K562 (cell line): ENCODE results near the gene CRYAB. TPM values are rescaled to one million over a fixed set of nuclear protein-coding genes. Genes with fewer than 3 reads are reported as not detected.

Experiments used
- ATAC-seq: fragments of 200-7000 bp; cut with Tn5 transposase; 3 replicates; pipeline ENCODE4 v1.9.1; 2020; ENCODE audit warnings: moderate library complexity
- BruUV-seq: library from RNA; stranded (reverse); fragments of 400-500 nt; replicated peaks from 2 replicates; lab custom pipeline; 2021; lab: Mats Ljungman, UMichigan
- CTCF ChIA-PET: fragments of 300-600 bp; formaldehyde crosslinking; extraction: SDS; loops from one replicate; lab custom pipeline; 2021; ENCODE audit warnings: low intra/inter-chr PET ratio; lab: Yijun Ruan, JAX
- POLR2A ChIA-PET: fragments of 300-600, 350-650 bp; sonication (Branson Sonifier 250); formaldehyde crosslinking; extraction: SDS; loops from one replicate; lab custom pipeline; 2021; ENCODE audit warnings: antibody characterized with exemption, inconsistent platforms; lab: Yijun Ruan, JAX
- DNase-seq, 4 experiments: peaks; one replicate each; pipeline versions ENCODE4 v3.0.0 to v3.0.0-alpha.2; 2011 to 2018; ENCODE audit warnings: low spot score in 3 of 4, mixed read lengths in 3 of 4; ENCODE audit errors: extremely low read depth in 1 of 4
- FAIRE-seq: peaks from 2 replicates; lab custom pipeline; 2011; peaks lifted over from hg19 to GRCh38; lab: Jason Lieb, UNC
- H2AFZ ChIP-seq: 2 replicates; pipeline ENCODE4 v1.6.0; 2011; ENCODE audit warnings: low read depth, low read length, control low read depth, inconsistent platforms
- H3K27ac ChIP-seq: fragments of 200-600 bp; 3 replicates; pipeline ENCODE4 v1.8.0; 2011; ENCODE audit warnings: low read depth, mild to moderate bottlenecking, control low read depth, inconsistent platforms, low read length, moderate library complexity, mixed read lengths; ENCODE audit errors: extremely low read depth
- H3K27me3 ChIP-seq, 2 experiments: fragments of 300-600 bp in 1 of 2; 2 replicates in 1 of 2; 3 replicates in 1 of 2; pipeline versions ENCODE4 v1.6.0 to v1.8.0; 2011; ENCODE audit warnings: inconsistent platforms in 2 of 2, low read length in 2 of 2, mild to moderate bottlenecking in 1 of 2, mixed read lengths in 1 of 2, moderate library complexity in 1 of 2; ENCODE audit not compliant: control insufficient read depth in 2 of 2, insufficient read depth in 2 of 2
- H3K36me3 ChIP-seq: fragments of 300-600 bp; 3 replicates; pipeline ENCODE4 v1.8.0; 2011; ENCODE audit warnings: mild to moderate bottlenecking, low read length, inconsistent platforms; ENCODE audit not compliant: control insufficient read depth, insufficient read depth
- H3K4me1 ChIP-seq, 2 experiments: fragments of 200-600 bp in 1 of 2; replicated peaks in 1 of 2; 2 replicates in 1 of 2; 3 replicates in 1 of 2; pipeline versions ENCODE4 v1.5.1 to v1.8.0; 2011; ENCODE audit warnings: inconsistent platforms in 2 of 2, low read length in 2 of 2, mild to moderate bottlenecking in 1 of 2, mixed read lengths in 1 of 2, moderate library complexity in 1 of 2; ENCODE audit not compliant: control insufficient read depth in 2 of 2, insufficient read depth in 2 of 2
- H3K4me2 ChIP-seq: 2 replicates; pipeline ENCODE4 v1.6.1; 2011; ENCODE audit warnings: low read length, control low read depth, inconsistent platforms, mixed read lengths; ENCODE audit not compliant: insufficient read depth
- H3K4me3 ChIP-seq: fragments of 200-600 bp; sonication (generic), shearing (Covaris generic); 2 replicates; pipeline ENCODE4 v1.5.1; 2016; ENCODE audit warnings: control low read depth, inconsistent platforms
- H3K79me2 ChIP-seq: fragments of 200-600 bp; 3 replicates; pipeline ENCODE4 v1.8.0; 2011; ENCODE audit warnings: low read length, inconsistent platforms; ENCODE audit not compliant: control insufficient read depth, insufficient read depth
- H3K9ac ChIP-seq, 2 experiments: 2 replicates each; pipeline versions ENCODE4 v1.6.0 to v1.6.1; 2011; ENCODE audit warnings: low read depth in 2 of 2, low read length in 2 of 2, control low read depth in 1 of 2, inconsistent platforms in 1 of 2, mild to moderate bottlenecking in 1 of 2, mixed read lengths in 1 of 2; ENCODE audit not compliant: insufficient read depth in 1 of 2
- H3K9me1 ChIP-seq: one replicate; pipeline ENCODE4 v1.6.0; 2011; ENCODE audit warnings: inconsistent platforms, mild to moderate bottlenecking, low read length, moderate library complexity; ENCODE audit not compliant: control insufficient read depth, insufficient read depth
- H3K9me3 ChIP-seq: replicated peaks from 2 replicates; pipeline ENCODE4 v1.5.1; 2011; ENCODE audit warnings: low read depth, low read length, inconsistent platforms; ENCODE audit not compliant: control insufficient read depth, insufficient read depth
- H4K20me1 ChIP-seq: replicated peaks from 2 replicates; pipeline ENCODE4 v1.6.1; 2011; ENCODE audit warnings: low read length, inconsistent platforms, mixed read lengths; ENCODE audit not compliant: control insufficient read depth, insufficient read depth
- ARID1B ChIP-seq: fragments of 450-650 bp; IDR thresholded peaks from 2 replicates; pipeline ENCODE4 v1.6.1; 2016; ENCODE audit warnings: antibody characterized with exemption, mild to moderate bottlenecking, inconsistent platforms
- CBFA2T2 ChIP-seq: fragments of 450-650 bp; conservative IDR thresholded peaks from 2 replicates; pipeline ENCODE4 v1.6.1; 2017; ENCODE audit warnings: mild to moderate bottlenecking
- CBFA2T3 ChIP-seq: fragments of 450-650 bp; IDR thresholded peaks from 2 replicates; pipeline ENCODE4 v1.6.1; 2017
- CBX3 ChIP-seq, 2 experiments: IDR thresholded peaks; 1 replicate in 1 of 2; 2 replicates in 1 of 2; pipeline ENCODE4 v1.6.1; 2012; ENCODE audit warnings: inconsistent platforms in 2 of 2, low read length in 2 of 2, borderline replicate concordance in 1 of 2, control low read depth in 1 of 2
- CBX5 ChIP-seq: IDR thresholded peaks from 2 replicates; pipeline ENCODE4 v1.6.1; 2014; ENCODE audit warnings: low read depth, borderline replicate concordance
- DPF2 ChIP-seq: fragments of 450-650 bp; IDR thresholded peaks from 2 replicates; pipeline ENCODE4 v1.6.1; 2016
- EHMT2 ChIP-seq: fragments of 450-650 bp; IDR thresholded peaks from 2 replicates; pipeline ENCODE4 v1.6.1; 2018; ENCODE audit warnings: antibody characterized with exemption
- PCBP2 ChIP-seq: fragments of 200-400 bp; formaldehyde crosslinking; IDR thresholded peaks from 2 replicates; pipeline ENCODE4 v1.6.1; 2018; ENCODE audit warnings: low read length, low read depth, mild to moderate bottlenecking, moderate library complexity; ENCODE audit not compliant: poor library complexity, severe bottlenecking
- PHF21A ChIP-seq: fragments of 450-650 bp; IDR thresholded peaks from 2 replicates; pipeline ENCODE4 v1.6.1; 2017; ENCODE audit warnings: low read depth, borderline replicate concordance
- POLR2AphosphoS2 ChIP-seq: IDR thresholded peaks from 2 replicates; pipeline ENCODE4 v1.6.1; 2012; ENCODE audit warnings: low read length, improper control_type of control experiment
- RBFOX2 ChIP-seq: fragments of 200-400 bp; formaldehyde crosslinking; IDR thresholded peaks from 2 replicates; pipeline ENCODE4 v1.6.1; 2017; ENCODE audit warnings: low read depth, mild to moderate bottlenecking, low read length, moderate library complexity
- SMARCE1 ChIP-seq: fragments of 450-650 bp; IDR thresholded peaks from 2 replicates; pipeline ENCODE4 v1.7.1; 2016; ENCODE audit warnings: mild to moderate bottlenecking
- TAL1 ChIP-seq: fragments of 450-650 bp; IDR thresholded peaks from 2 replicates; pipeline ENCODE4 v1.6.1; 2016; ENCODE audit warnings: mild to moderate bottlenecking
- TCF3 ChIP-seq: sonication (generic); formaldehyde crosslinking; IDR thresholded peaks from 2 replicates; pipeline ENCODE4 v1.4.0; 2020; ENCODE audit warnings: mild to moderate bottlenecking, missing genetic modification reagents
- ZNF133 ChIP-seq: fragments of 250-450 bp; sonication (Bioruptor Pico); IDR thresholded peaks from 2 replicates; pipeline ENCODE4 v1.4.0; 2020; ENCODE audit warnings: mild to moderate bottlenecking
- ZNF217 ChIP-seq: sonication (generic); formaldehyde crosslinking; IDR thresholded peaks from 2 replicates; pipeline ENCODE4 v1.8.0; 2022; ENCODE audit warnings: mild to moderate bottlenecking, missing genetic modification reagents
- WGBS: fragments of 100-300 bp; shearing (Covaris generic); methylation state at CpG from one replicate; pipeline ENCODE4 v1.1.6; 2016; ENCODE audit warnings: low coverage, mixed read lengths; ENCODE audit not compliant: insufficient coverage; ENCODE audit errors: missing lambda C conversion rate; 5-methylcytosine and 5-hydroxymethylcytosine counted together
- in situ Hi-C: fragments of 300-500 bp; cut with MboI; formaldehyde crosslinking; loops from 4 replicates; pipeline ENCODE4 v1.15.0; 2018; ENCODE audit warnings: inconsistent platforms, mixed read lengths
- intact Hi-C: fragments of 100-400 bp; cut with micrococcal nuclease; formaldehyde crosslinking; loops from 2 replicates; pipeline ENCODE4 v1.14.2; 2022
- polyA plus RNA-seq, 8 experiments: library from polyadenylated mRNA; depleted of rRNA in 4 of 8; stranded (reverse) in 5 of 8; unstranded in 3 of 8; fragments of >200 nt; fragmentation: Nextera tagmentation in 2 of 8; fragmentation: Illumina TruSeq in 1 of 8; extraction: Ambion mirVana in 2 of 8; extraction: Trizol in 1 of 8; gene quantifications; 2 replicates each; pipeline versions ENCODE4 v1.2.1 to v1.2.3, GENCODE V29; 2011 to 2014; ENCODE audit warnings: inconsistent platforms in 1 of 8, missing spikeins in 1 of 8
- total RNA-seq, 7 experiments: library from RNA; depleted of rRNA in 6 of 7; stranded (reverse); fragments of >200 nt in 6 of 7; fragmentation: Illumina TruSeq in 2 of 7; extraction: Trizol in 2 of 7; gene quantifications; 2 replicates each; pipeline versions ENCODE4 v1.2.1 to v1.2.3, GENCODE V29; 2011 to 2021; ENCODE audit warnings: low replicate concordance in 1 of 7
- TF ChIP-seq, protein P1 (sequence below): fragments of 450-650 bp; IDR thresholded peaks from 2 replicates; pipeline ENCODE4 v1.6.1; 2018; ENCODE audit not compliant: partially characterized antibody
- TF ChIP-seq, protein P2 (sequence below): sonication (generic); IDR thresholded peaks from 2 replicates; pipeline ENCODE4 v1.6.1; 2016
- TF ChIP-seq, protein P3 (sequence below): fragments of 250-450 bp; sonication (Bioruptor Pico); IDR thresholded peaks from 2 replicates; pipeline ENCODE4 v1.4.0; 2020; ENCODE audit warnings: mild to moderate bottlenecking

The CRYAB gene
- total and polyA plus RNA-seq, 9 of the 15 experiments (the other 6 are each of a cell fraction or from before 2014, with no cell fraction given), result 0.83 to 7.5 (median 3.6) TPM

DNA sequence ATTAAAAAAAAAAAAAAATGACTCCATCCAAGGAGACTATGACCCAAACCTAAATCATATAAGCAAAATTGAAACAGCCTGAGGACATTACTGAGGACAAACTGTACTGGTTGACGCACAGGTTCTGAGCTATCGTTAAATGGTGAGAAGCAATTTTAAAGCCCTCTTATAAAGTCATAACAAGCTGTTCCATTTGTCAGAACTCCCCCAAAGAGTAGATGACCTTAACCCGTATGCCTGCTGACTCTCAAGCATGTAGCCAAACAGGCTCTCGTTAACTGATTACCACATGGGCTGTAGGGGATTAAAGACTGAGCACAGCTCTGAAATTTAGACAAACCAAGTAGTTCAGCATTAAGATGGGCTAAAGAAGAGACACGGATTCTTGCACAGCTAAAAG, 2.2 kb downstream of the CRYAB start:
- Histone ChIP-seq H3K9ac (no peak overlapping the region; a peak in 1 of 4 replicates), H3K4me2 (no peak overlapping the region; the same call in 1 of the 2 replicates), H3K36me3 (no peaks in the 10 kb centered on the region), H4K20me1 (no peaks in the 10 kb centered on the region), H3K4me1 (peaks cover 35 to 37% of the 10 kb centered on the region in 2 experiments; a peak in 4 of 5 replicates), H2AFZ (peak overlapping the region; percentile 80), H3K9me1 (peaks cover 3% of the 10 kb centered on the region), H3K79me2 (no peaks in the 10 kb centered on the region), H3K4me3 (no peak overlapping the region), H3K27me3 (no peaks in the 10 kb centered on the region), H3K27ac (0 out of 3 replicates have a peak overlapping the region, but pooled peaks have one; percentile 4), H3K9me3 (peaks cover 5% of the 10 kb centered on the region; the same call in 1 of the 2 replicates)
- ChIA-PET CTCF (no interaction called here), POLR2A (interaction anchor here (1.3 kb wide), 1 partner anchor 19 kb away, joined by 3 read pairs; no protein-coding TSS in a partner anchor)
- FAIRE-seq, result peak; percentile 84
- BruUV-seq, result no TSS peak
- in situ Hi-C loops, result no loop called here
- peak in 2 of 4 experiments; percentile 58 to 68 for DNase-seq
- intact Hi-C loops, result no loop called here
- WGBS, result 13% methylated on average over 5 of the region's 5 CpGs
- ATAC-seq, result peak; percentile 41
- peak; percentile 24; the same call in 1 of the 2 replicates for TF ChIP-seq SMARCE1
- peak; percentile 66 for TF ChIP-seq TCF3 (CRISPR knock-in tag)
- TF ChIP-seq RBFOX2, result no peak
- TF ChIP-seq, protein P1, sequence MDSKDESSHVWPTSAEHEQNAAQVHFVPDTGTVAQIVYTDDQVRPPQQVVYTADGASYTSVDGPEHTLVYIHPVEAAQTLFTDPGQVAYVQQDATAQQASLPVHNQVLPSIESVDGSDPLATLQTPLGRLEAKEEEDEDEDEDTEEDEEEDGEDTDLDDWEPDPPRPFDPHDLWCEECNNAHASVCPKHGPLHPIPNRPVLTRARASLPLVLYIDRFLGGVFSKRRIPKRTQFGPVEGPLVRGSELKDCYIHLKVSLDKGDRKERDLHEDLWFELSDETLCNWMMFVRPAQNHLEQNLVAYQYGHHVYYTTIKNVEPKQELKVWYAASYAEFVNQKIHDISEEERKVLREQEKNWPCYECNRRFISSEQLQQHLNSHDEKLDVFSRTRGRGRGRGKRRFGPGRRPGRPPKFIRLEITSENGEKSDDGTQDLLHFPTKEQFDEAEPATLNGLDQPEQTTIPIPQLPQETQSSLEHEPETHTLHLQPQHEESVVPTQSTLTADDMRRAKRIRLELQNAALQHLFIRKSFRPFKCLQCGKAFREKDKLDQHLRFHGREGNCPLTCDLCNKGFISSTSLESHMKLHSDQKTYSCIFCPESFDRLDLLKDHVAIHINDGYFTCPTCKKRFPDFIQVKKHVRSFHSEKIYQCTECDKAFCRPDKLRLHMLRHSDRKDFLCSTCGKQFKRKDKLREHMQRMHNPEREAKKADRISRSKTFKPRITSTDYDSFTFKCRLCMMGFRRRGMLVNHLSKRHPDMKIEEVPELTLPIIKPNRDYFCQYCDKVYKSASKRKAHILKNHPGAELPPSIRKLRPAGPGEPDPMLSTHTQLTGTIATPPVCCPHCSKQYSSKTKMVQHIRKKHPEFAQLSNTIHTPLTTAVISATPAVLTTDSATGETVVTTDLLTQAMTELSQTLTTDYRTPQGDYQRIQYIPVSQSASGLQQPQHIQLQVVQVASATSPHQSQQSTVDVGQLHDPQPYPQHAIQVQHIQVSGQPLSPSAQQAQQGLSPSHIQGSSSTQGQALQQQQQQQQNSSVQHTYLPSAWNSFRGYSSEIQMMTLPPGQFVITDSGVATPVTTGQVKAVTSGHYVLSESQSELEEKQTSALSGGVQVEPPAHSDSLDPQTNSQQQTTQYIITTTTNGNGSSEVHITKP, result peak; percentile 61
- no peak for TF ChIP-seq PHF21A
- peak; percentile 52; the same call in 1 of the 2 replicates for TF ChIP-seq DPF2
- TF ChIP-seq CBX3 (IDR thresholded peaks at IDR 0.05; ENCODE audit: borderline replicate concordance in 1 of 2, low read length in 2 of 2), result peak in 1 of 2 experiments; percentile 41; a peak in 1 of 3 replicates
- TF ChIP-seq CBX5, result no peak
- TF ChIP-seq ZNF217 (CRISPR knock-in tag), result no peak
- no peak for TF ChIP-seq POLR2AphosphoS2
- TF ChIP-seq, protein P2, sequence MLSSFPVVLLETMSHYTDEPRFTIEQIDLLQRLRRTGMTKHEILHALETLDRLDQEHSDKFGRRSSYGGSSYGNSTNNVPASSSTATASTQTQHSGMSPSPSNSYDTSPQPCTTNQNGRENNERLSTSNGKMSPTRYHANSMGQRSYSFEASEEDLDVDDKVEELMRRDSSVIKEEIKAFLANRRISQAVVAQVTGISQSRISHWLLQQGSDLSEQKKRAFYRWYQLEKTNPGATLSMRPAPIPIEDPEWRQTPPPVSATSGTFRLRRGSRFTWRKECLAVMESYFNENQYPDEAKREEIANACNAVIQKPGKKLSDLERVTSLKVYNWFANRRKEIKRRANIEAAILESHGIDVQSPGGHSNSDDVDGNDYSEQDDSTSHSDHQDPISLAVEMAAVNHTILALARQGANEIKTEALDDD, result peak; percentile 93
- TF ChIP-seq EHMT2, result 0 out of 2 replicates have a peak, but pooled peaks have one; percentile 9
- peak; percentile 48 for TF ChIP-seq CBFA2T2
- peak; percentile 34; the same call in 1 of the 2 replicates for TF ChIP-seq ARID1B
- peak; percentile 39; the same call in 1 of the 2 replicates for TF ChIP-seq TAL1
- TF ChIP-seq PCBP2, result no peak
- peak; percentile 77 for TF ChIP-seq CBFA2T3
- no peak for TF ChIP-seq ZNF133 (CRISPR knock-in tag)
- TF ChIP-seq, protein P3, sequence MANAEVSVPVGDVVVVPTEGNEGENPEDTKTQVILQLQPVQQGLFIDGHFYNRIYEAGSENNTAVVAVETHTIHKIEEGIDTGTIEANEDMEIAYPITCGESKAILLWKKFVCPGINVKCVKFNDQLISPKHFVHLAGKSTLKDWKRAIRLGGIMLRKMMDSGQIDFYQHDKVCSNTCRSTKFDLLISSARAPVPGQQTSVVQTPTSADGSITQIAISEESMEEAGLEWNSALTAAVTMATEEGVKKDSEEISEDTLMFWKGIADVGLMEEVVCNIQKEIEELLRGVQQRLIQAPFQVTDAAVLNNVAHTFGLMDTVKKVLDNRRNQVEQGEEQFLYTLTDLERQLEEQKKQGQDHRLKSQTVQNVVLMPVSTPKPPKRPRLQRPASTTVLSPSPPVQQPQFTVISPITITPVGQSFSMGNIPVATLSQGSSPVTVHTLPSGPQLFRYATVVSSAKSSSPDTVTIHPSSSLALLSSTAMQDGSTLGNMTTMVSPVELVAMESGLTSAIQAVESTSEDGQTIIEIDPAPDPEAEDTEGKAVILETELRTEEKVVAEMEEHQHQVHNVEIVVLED (CRISPR knock-in tag), result no peak
